ENCODE data around the gene CHD6.

DNA sequence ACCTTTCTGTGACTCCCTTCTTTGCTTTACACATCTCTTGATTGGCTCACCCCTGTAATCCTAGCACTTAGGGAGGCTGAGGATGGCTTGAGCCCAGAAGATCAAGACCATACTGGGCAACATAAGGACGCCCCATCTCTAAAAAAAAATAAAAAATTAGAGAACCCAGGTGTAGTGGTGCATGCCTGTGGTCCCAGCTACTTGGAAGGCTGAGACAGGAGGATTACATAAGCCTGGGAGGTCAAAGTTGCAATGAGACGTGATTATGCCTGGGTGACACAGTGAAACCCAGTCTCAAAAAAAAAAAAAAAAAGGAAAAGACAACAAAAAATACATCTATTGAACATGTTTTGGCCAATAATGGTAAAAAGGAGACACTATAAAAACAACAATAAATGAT, 37.8 kb downstream of the CHD6 start:
- TF ChIP-seq, protein P1, sequence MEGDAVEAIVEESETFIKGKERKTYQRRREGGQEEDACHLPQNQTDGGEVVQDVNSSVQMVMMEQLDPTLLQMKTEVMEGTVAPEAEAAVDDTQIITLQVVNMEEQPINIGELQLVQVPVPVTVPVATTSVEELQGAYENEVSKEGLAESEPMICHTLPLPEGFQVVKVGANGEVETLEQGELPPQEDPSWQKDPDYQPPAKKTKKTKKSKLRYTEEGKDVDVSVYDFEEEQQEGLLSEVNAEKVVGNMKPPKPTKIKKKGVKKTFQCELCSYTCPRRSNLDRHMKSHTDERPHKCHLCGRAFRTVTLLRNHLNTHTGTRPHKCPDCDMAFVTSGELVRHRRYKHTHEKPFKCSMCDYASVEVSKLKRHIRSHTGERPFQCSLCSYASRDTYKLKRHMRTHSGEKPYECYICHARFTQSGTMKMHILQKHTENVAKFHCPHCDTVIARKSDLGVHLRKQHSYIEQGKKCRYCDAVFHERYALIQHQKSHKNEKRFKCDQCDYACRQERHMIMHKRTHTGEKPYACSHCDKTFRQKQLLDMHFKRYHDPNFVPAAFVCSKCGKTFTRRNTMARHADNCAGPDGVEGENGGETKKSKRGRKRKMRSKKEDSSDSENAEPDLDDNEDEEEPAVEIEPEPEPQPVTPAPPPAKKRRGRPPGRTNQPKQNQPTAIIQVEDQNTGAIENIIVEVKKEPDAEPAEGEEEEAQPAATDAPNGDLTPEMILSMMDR (IDR thresholded peaks at IDR 0.05; ENCODE audit: low read length) = no peak
- no peak for TF ChIP-seq EZH2 (IDR thresholded peaks at IDR 0.05; ENCODE audit: borderline replicate concordance, low read length)

Measured in OCI-LY1 (cell line).